Stomach (tissue), 9 donors: ENCODE measurements around the gene MBD4. TPM values are rescaled to one million over a fixed set of nuclear protein-coding genes. Genes with fewer than 3 reads are reported as not detected.

Experiments used
- DNase-seq, 2 donors: peaks; one replicate each; pipeline versions ENCODE4 v3.0.0 to v3.0.0-alpha.2; 2013 to 2019
- H3K27ac ChIP-seq, 5 donors: fragments of 200-600 bp in 4 of 5; sonication (generic) in 4 of 5; one replicate each; pipeline ENCODE4 v1.5.1; 2013 to 2019; ENCODE audit warnings: mild to moderate bottlenecking in 1 of 5, moderate library complexity in 1 of 5
- H3K27me3 ChIP-seq, 3 donors: fragments of 200-600 bp; sonication (generic); one replicate each; pipeline ENCODE4 v1.5.1; 2017 to 2019; ENCODE audit warnings: mixed run types in 1 of 3
- H3K36me3 ChIP-seq, 4 donors: fragments of 200-600 bp; sonication (generic); 1 replicate in 3 of 4; 2 replicates in 1 of 4; pipeline ENCODE4 v1.5.1; 2016 to 2019
- H3K4me1 ChIP-seq, 4 donors: fragments of 200-600 bp; sonication (generic); one replicate each; pipeline ENCODE4 v1.5.1; 2016 to 2019
- H3K4me3 ChIP-seq, 4 donors: fragments of 200-600 bp; sonication (generic) in 3 of 4; one replicate each; pipeline ENCODE4 v1.5.1; 2016 to 2019; ENCODE audit warnings: mild to moderate bottlenecking in 1 of 4
- H3K9me3 ChIP-seq, 4 donors: fragments of 200-600 bp; sonication (generic); one replicate each; pipeline ENCODE4 v1.5.1; 2016 to 2019
- EP300 ChIP-seq: sonication (generic); formaldehyde crosslinking; IDR thresholded peaks from one replicate; pipeline ENCODE4 v1.6.1; 2017; ENCODE audit warnings: antibody characterized with exemption
- POLR2A ChIP-seq, 4 donors: fragments of 450-650 bp; IDR thresholded peaks; one replicate each; pipeline ENCODE4 v1.6.1; 2016; ENCODE audit warnings: antibody characterized with exemption in 4 of 4, control low read depth in 2 of 4, mild to moderate bottlenecking in 1 of 4, moderate library complexity in 1 of 4
- POLR2AphosphoS5 ChIP-seq, 3 donors: sonication (generic); formaldehyde crosslinking; IDR thresholded peaks; one replicate each; pipeline ENCODE4 v1.6.1; 2016; ENCODE audit warnings: antibody characterized with exemption in 3 of 3
- WGBS, 5 donors: extraction: QIAGEN DNeasy Blood & Tissue Kit in 3 of 5; methylation state at CpG; one replicate each; pipeline versions ENCODE4 v1.1.5 to v1.1.7; 2013 to 2018; 5-methylcytosine and 5-hydroxymethylcytosine counted together
- intact Hi-C: fragments of 100-400 bp; cut with DNase I; formaldehyde crosslinking; loops from one replicate; pipeline ENCODE4 v1.15.1; 2023; ENCODE audit warnings: low total_unique reads
- polyA plus RNA-seq, 3 donors: library from polyadenylated mRNA; stranded (reverse); fragments of 200-250 nt; gene quantifications; one replicate each; pipeline ENCODE4 v1.2.3, GENCODE V29; 2013
- total RNA-seq, 5 donors: library from RNA; depleted of rRNA; stranded (reverse); fragments of >200 nt; gene quantifications; one replicate each; pipeline versions ENCODE4 v1.1.0 to v1.2.3, GENCODE V29; 2014 to 2016
- TF ChIP-seq, protein P1 (sequence below), 7 experiments: fragments of 450-650 bp in 4 of 7; fragments of 200-600 bp in 3 of 7; sonication (generic) in 3 of 7; IDR thresholded peaks; one replicate each; pipeline ENCODE4 v1.5.1; 2016 to 2019; ENCODE audit warnings: antibody characterized with exemption in 7 of 7, control low read depth in 2 of 7, mild to moderate bottlenecking in 1 of 7
- donor health status: healthy with polysubstance abuse.
- donor health status: Bipolar disorder and iron deficiency.
- donor health status: healthy.

Gene MBD4
- total and polyA plus RNA-seq, 8 donors = 5.8 to 74.1 (median 21.7) TPM

DNA sequence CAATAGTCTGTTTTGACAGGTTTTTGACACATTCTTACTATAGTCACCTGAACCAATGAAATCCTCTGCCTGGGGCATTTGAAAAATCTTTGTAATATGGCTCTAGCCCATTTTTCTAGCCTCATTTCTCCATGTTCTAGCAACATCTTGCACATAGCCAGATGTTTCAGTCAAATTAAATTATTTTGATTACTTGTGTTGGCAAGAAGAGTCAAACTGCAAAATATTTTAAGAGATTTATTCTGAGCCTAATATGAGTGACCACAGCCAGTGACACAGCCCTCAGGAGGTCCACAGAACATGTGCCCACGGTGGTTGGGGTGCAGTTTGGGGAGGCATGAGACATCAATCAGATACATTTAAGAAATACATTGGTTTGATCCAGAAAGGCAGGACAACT lies 7.2 kb upstream of the MBD4 start:
- 23 to 53% (median 35%) methylated on average over 1 of the region's 1 CpG for WGBS, 5 donors
- Histone ChIP-seq H3K36me3 (peaks cover 0 to 6% (median 3%) of the 10 kb centered on the region in 4 donors), H3K9me3 (no peaks in the 10 kb centered on the region), H3K4me3 (no peak overlapping the region), H3K27me3 (no peaks in the 10 kb centered on the region), H3K27ac (peak overlapping the region in 3 of 5 donors; percentile 65 to 79 (median 78)), H3K4me1 (peaks cover 35 to 91% (median 56%) of the 10 kb centered on the region in 4 donors)
- no peak for DNase-seq
- intact Hi-C loops = no loop called here
- TF ChIP-seq EP300 (no peak), POLR2AphosphoS5 (IDR thresholded peaks at IDR 0.05) (no peak), POLR2A (IDR thresholded peaks at IDR 0.05) (no peak)
- TF ChIP-seq, protein P1, sequence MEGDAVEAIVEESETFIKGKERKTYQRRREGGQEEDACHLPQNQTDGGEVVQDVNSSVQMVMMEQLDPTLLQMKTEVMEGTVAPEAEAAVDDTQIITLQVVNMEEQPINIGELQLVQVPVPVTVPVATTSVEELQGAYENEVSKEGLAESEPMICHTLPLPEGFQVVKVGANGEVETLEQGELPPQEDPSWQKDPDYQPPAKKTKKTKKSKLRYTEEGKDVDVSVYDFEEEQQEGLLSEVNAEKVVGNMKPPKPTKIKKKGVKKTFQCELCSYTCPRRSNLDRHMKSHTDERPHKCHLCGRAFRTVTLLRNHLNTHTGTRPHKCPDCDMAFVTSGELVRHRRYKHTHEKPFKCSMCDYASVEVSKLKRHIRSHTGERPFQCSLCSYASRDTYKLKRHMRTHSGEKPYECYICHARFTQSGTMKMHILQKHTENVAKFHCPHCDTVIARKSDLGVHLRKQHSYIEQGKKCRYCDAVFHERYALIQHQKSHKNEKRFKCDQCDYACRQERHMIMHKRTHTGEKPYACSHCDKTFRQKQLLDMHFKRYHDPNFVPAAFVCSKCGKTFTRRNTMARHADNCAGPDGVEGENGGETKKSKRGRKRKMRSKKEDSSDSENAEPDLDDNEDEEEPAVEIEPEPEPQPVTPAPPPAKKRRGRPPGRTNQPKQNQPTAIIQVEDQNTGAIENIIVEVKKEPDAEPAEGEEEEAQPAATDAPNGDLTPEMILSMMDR (IDR thresholded peaks at IDR 0.05) = no peak

DNA sequence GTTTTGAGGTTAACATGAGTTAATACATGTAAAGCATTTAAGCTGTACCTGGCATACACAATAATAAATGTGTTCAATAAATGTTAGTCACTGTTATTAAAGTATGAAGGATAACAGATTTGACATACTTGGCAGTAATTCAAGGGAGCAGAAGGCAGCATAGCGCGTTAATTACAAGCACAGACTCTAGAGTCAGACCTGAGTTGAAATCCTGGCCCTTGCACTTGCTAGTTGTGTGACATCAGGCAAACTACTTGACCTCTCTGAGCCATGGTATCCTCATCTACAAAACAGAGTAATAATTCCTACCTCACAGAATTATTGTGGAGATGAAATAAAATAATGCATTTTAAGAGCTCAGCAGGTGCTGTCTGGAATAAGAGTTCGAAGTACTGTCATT lies 5.7 kb upstream of the MBD4 start:
- intact Hi-C loops = no loop called here
- WGBS, 5 donors = 31 to 62% (median 49%) methylated on average over 3 of the region's 3 CpGs
- no peak for DNase-seq
- Histone ChIP-seq H3K27ac (peak overlapping the region in 3 of 5 donors; percentile 64 to 79 (median 78)), H3K9me3 (no peaks in the 10 kb centered on the region), H3K4me3 (no peak overlapping the region), H3K36me3 (no peaks in the 10 kb centered on the region), H3K27me3 (no peaks in the 10 kb centered on the region), H3K4me1 (peaks cover 44 to 97% (median 69%) of the 10 kb centered on the region in 4 donors)
- TF ChIP-seq EP300 (no peak), POLR2A (IDR thresholded peaks at IDR 0.05) (no peak), POLR2AphosphoS5 (IDR thresholded peaks at IDR 0.05) (no peak)
- TF ChIP-seq, protein P1 (IDR thresholded peaks at IDR 0.05) = no peak

DNA sequence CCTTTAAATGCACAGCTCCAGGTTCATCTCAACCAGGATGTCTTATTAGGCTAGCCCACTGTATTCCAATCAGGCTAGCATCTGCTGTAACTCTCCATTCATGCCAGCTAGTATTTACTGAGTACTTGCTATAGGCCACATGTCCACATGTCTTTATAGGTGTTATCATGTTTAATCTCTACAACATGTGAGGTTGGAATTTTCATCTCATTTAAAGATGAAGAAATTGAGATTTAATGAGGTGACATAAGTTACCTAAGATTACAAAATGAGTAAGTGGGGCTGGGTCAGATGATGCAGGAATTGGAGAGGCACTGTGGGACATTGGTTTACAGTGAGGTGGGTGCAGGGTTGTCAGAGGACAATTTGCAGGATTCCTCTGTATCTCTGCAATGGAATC lies 3.2 kb upstream of the MBD4 start:
- Histone ChIP-seq H3K4me3 (no peak overlapping the region), H3K36me3 (peaks cover 0 to 2% (median 0%) of the 10 kb centered on the region in 4 donors), H3K9me3 (no peaks in the 10 kb centered on the region), H3K4me1 (peaks cover 46 to 84% (median 73%) of the 10 kb centered on the region in 4 donors), H3K27me3 (no peaks in the 10 kb centered on the region), H3K27ac (peak overlapping the region in 4 of 5 donors; percentile 71 to 94 (median 90))
- intact Hi-C loops = no loop called here
- no peak for DNase-seq
- TF ChIP-seq POLR2A (IDR thresholded peaks at IDR 0.05) (no peak), EP300 (no peak), POLR2AphosphoS5 (IDR thresholded peaks at IDR 0.05) (no peak)
- TF ChIP-seq, protein P1 (IDR thresholded peaks at IDR 0.05) = no peak

DNA sequence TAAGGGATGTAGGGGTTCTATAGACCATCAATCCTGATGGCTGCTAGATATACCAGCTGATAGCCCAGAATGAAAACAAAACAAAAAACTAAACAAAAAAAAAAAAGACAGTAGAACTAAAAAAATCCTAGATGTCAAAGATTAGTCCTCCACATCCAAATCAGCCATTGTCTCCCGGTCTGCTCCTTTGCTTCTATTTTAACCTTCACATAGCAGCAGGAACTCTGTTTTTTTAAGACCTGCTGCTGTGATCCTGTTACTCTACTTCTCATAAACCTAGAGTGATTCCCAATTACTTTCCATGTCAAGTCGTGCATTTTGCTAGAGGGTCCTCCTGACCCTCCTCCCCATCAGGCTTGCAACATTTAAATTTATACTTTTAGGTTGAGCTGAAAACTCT lies 2.7 kb upstream of the MBD4 start:
- Histone ChIP-seq H3K4me1 (peaks cover 45 to 84% (median 76%) of the 10 kb centered on the region in 4 donors), H3K27ac (peak overlapping the region in 3 of 5 donors; percentile 89 to 94 (median 92)), H3K9me3 (no peaks in the 10 kb centered on the region), H3K27me3 (no peaks in the 10 kb centered on the region), H3K4me3 (no peak overlapping the region), H3K36me3 (peaks cover 2 to 7% (median 4%) of the 10 kb centered on the region in 4 donors)
- intact Hi-C loops = no loop called here
- TF ChIP-seq POLR2AphosphoS5 (IDR thresholded peaks at IDR 0.05) (no peak), POLR2A (IDR thresholded peaks at IDR 0.05) (no peak), EP300 (no peak)
- TF ChIP-seq, protein P1 (IDR thresholded peaks at IDR 0.05) = no peak
- DNase-seq = no peak
- WGBS, 5 donors = 54 to 73% (median 58%) methylated on average over 2 of the region's 2 CpGs
